ENCODE data around the gene F12.
A peak's percentile ranks its signal among the peaks of the same experiment; 100 is the strongest.

Gene F12

DNA sequence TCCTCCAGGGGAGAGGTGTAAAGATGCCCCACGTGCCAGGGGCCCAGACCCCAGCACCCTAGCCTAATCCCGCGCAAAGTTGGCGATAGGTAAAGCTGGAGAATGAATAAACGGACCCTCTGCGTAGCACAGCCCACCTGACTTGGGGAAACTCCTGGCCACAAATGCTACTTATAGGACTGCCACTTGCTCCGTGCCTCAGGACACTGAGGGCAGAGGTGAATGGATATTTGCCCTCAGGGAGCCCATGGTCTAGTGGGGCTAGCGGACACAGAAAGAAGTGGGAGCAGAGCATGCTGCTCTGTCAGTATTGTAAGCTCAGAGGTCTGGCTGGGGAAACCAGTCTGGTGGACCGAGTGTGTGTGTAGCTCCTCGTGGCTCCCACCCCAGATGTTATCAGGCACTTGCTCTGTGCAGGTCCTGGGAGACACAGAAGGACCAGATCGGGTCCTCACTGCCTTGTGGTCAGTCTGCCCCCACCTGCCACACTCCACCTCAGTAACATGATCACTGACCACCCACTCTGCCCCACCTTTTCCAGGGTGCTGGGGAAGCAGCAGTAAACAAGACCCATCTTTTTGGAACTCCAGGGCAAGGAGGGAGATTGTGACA lies 18.0 kb upstream of the F12 start:
- Histone ChIP-seq H3K4me1 (ENCODE audit: control insufficient read depth, insufficient read depth, low read length) (no peaks in the 10 kb centered on the region), H3K4me3 (ENCODE audit: low read depth, low read length) (peak overlapping the region; percentile 89), H3K9me3 (ENCODE audit: control insufficient read depth, insufficient read depth, low read depth, low read length) (no peaks in the 10 kb centered on the region), H3K36me3 (ENCODE audit: control insufficient read depth in 2 of 2, insufficient read depth in 1 of 2, low read length in 2 of 2) (peaks cover 0 to 39% of the 10 kb centered on the region in 2 experiments; a peak in 1 of 3 replicates), H3K27ac (ENCODE audit: extremely low read depth, low read depth, low read length) (peak overlapping the region; percentile 98)
- CTCF ChIA-PET: interaction anchor here (0.6 to 5.2 kb wide), 6 partner anchors 20 to 242 kb away, joined by 3 to 40 read pairs (median 4); no protein-coding TSS in a partner anchor
- POLR2A ChIA-PET: interaction anchor here (0.9 to 4.2 kb wide), 14 partner anchors 10 to 76 kb away, joined by 3 to 45 read pairs (median 10); partner anchors contain the start of genes DBN1, LMAN2 and PDLIM7
- TF ChIP-seq ZFHX2 (tag by site-specific recombination; conservative IDR thresholded peaks at IDR 0.05) (no peak; the same call in 1 of the 2 replicates), ZNF776 (tag by site-specific recombination; IDR thresholded peaks at IDR 0.05; ENCODE audit: borderline replicate concordance) (no peak), TCF7L2 (IDR thresholded peaks at IDR 0.05; ENCODE audit: borderline replicate concordance, low read depth, low read length) (no peak), ZNF521 (tag by site-specific recombination; IDR thresholded peaks at IDR 0.05) (no peak), ZFP69B (tag by site-specific recombination; IDR thresholded peaks at IDR 0.05) (0 out of 2 replicates have a peak, but pooled peaks have one; percentile 49), ZNF175 (tag by site-specific recombination; IDR thresholded peaks at IDR 0.05) (no peak), BCL11B (tag by site-specific recombination; IDR thresholded peaks at IDR 0.05; ENCODE audit: low read depth) (0 out of 2 replicates have a peak, but pooled peaks have one; percentile 6), ZNF843 (tag by site-specific recombination; IDR thresholded peaks at IDR 0.05) (no peak), FEZF1 (tag by site-specific recombination; IDR thresholded peaks at IDR 0.05) (no peak), ZNF350 (tag by site-specific recombination; IDR thresholded peaks at IDR 0.05) (no peak), ZNF510 (tag by site-specific recombination; IDR thresholded peaks at IDR 0.05; ENCODE audit: insufficient replicate concordance) (no peak), ZNF404 (tag by site-specific recombination; IDR thresholded peaks at IDR 0.05) (no peak), SALL2 (tag by site-specific recombination; IDR thresholded peaks at IDR 0.05; ENCODE audit: borderline replicate concordance) (no peak), ZNF24 (tag by site-specific recombination; IDR thresholded peaks at IDR 0.05) (no peak), ZNF768 (tag by site-specific recombination; IDR thresholded peaks at IDR 0.05) (no peak), GFI1B (tag by site-specific recombination; IDR thresholded peaks at IDR 0.05) (no peak), ZEB2 (tag by site-specific recombination; IDR thresholded peaks at IDR 0.05) (0 out of 2 replicates have a peak, but pooled peaks have one; percentile 5), ZNF169 (tag by site-specific recombination; IDR thresholded peaks at IDR 0.05) (no peak), ZNF837 (tag by site-specific recombination; IDR thresholded peaks at IDR 0.05) (no peak), ZNF596 (tag by site-specific recombination; IDR thresholded peaks at IDR 0.05) (no peak)
- TF ChIP-seq, protein P1, sequence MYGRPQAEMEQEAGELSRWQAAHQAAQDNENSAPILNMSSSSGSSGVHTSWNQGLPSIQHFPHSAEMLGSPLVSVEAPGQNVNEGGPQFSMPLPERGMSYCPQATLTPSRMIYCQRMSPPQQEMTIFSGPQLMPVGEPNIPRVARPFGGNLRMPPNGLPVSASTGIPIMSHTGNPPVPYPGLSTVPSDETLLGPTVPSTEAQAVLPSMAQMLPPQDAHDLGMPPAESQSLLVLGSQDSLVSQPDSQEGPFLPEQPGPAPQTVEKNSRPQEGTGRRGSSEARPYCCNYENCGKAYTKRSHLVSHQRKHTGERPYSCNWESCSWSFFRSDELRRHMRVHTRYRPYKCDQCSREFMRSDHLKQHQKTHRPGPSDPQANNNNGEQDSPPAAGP (tag by site-specific recombination; IDR thresholded peaks at IDR 0.05): no peak
- TF ChIP-seq, protein P2, sequence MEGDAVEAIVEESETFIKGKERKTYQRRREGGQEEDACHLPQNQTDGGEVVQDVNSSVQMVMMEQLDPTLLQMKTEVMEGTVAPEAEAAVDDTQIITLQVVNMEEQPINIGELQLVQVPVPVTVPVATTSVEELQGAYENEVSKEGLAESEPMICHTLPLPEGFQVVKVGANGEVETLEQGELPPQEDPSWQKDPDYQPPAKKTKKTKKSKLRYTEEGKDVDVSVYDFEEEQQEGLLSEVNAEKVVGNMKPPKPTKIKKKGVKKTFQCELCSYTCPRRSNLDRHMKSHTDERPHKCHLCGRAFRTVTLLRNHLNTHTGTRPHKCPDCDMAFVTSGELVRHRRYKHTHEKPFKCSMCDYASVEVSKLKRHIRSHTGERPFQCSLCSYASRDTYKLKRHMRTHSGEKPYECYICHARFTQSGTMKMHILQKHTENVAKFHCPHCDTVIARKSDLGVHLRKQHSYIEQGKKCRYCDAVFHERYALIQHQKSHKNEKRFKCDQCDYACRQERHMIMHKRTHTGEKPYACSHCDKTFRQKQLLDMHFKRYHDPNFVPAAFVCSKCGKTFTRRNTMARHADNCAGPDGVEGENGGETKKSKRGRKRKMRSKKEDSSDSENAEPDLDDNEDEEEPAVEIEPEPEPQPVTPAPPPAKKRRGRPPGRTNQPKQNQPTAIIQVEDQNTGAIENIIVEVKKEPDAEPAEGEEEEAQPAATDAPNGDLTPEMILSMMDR (tag by site-specific recombination; IDR thresholded peaks at IDR 0.05): no peak
- TF ChIP-seq, protein P3, sequence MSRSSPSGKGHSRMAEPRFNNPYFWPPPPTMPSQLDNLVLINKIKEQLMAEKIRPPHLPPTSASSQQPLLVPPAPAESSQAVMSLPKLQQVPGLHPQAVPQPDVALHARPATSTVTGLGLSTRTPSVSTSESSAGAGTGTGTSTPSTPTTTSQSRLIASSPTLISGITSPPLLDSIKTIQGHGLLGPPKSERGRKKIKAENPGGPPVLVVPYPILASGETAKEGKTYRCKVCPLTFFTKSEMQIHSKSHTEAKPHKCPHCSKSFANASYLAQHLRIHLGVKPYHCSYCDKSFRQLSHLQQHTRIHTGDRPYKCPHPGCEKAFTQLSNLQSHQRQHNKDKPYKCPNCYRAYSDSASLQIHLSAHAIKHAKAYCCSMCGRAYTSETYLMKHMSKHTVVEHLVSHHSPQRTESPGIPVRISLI (tag by site-specific recombination; IDR thresholded peaks at IDR 0.05): no peak
- TF ChIP-seq, protein P4, sequence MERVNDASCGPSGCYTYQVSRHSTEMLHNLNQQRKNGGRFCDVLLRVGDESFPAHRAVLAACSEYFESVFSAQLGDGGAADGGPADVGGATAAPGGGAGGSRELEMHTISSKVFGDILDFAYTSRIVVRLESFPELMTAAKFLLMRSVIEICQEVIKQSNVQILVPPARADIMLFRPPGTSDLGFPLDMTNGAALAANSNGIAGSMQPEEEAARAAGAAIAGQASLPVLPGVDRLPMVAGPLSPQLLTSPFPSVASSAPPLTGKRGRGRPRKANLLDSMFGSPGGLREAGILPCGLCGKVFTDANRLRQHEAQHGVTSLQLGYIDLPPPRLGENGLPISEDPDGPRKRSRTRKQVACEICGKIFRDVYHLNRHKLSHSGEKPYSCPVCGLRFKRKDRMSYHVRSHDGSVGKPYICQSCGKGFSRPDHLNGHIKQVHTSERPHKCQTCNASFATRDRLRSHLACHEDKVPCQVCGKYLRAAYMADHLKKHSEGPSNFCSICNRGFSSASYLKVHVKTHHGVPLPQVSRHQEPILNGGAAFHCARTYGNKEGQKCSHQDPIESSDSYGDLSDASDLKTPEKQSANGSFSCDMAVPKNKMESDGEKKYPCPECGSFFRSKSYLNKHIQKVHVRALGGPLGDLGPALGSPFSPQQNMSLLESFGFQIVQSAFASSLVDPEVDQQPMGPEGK (tag by site-specific recombination; IDR thresholded peaks at IDR 0.05): 0 out of 2 replicates have a peak, but pooled peaks have one; percentile 33
- TF ChIP-seq, protein P5, sequence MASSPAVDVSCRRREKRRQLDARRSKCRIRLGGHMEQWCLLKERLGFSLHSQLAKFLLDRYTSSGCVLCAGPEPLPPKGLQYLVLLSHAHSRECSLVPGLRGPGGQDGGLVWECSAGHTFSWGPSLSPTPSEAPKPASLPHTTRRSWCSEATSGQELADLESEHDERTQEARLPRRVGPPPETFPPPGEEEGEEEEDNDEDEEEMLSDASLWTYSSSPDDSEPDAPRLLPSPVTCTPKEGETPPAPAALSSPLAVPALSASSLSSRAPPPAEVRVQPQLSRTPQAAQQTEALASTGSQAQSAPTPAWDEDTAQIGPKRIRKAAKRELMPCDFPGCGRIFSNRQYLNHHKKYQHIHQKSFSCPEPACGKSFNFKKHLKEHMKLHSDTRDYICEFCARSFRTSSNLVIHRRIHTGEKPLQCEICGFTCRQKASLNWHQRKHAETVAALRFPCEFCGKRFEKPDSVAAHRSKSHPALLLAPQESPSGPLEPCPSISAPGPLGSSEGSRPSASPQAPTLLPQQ (tag by site-specific recombination; IDR thresholded peaks at IDR 0.05): no peak; the same call in 1 of the 2 replicates
- TF ChIP-seq, protein P6, sequence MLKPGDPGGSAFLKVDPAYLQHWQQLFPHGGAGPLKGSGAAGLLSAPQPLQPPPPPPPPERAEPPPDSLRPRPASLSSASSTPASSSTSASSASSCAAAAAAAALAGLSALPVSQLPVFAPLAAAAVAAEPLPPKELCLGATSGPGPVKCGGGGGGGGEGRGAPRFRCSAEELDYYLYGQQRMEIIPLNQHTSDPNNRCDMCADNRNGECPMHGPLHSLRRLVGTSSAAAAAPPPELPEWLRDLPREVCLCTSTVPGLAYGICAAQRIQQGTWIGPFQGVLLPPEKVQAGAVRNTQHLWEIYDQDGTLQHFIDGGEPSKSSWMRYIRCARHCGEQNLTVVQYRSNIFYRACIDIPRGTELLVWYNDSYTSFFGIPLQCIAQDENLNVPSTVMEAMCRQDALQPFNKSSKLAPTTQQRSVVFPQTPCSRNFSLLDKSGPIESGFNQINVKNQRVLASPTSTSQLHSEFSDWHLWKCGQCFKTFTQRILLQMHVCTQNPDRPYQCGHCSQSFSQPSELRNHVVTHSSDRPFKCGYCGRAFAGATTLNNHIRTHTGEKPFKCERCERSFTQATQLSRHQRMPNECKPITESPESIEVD (tag by site-specific recombination; IDR thresholded peaks at IDR 0.05): no peak
- TF ChIP-seq, protein P7, sequence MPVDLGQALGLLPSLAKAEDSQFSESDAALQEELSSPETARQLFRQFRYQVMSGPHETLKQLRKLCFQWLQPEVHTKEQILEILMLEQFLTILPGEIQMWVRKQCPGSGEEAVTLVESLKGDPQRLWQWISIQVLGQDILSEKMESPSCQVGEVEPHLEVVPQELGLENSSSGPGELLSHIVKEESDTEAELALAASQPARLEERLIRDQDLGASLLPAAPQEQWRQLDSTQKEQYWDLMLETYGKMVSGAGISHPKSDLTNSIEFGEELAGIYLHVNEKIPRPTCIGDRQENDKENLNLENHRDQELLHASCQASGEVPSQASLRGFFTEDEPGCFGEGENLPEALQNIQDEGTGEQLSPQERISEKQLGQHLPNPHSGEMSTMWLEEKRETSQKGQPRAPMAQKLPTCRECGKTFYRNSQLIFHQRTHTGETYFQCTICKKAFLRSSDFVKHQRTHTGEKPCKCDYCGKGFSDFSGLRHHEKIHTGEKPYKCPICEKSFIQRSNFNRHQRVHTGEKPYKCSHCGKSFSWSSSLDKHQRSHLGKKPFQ (tag by site-specific recombination; IDR thresholded peaks at IDR 0.05): no peak

Data from HEK293 (cell line).